SK-N-SH (cell line): ENCODE measurements around the gene NIN. TPM values are rescaled to one million over a fixed set of nuclear protein-coding genes. Genes with fewer than 3 reads are reported as not detected.

ENCODE experiments used
- CTCF ChIA-PET: fragments of 300-600, 350-600 bp; formaldehyde crosslinking; extraction: SDS; loops from one replicate; lab custom pipeline; 2021; lab: Yijun Ruan, JAX
- POLR2A ChIA-PET: fragments of 350-600 bp; sonication (Branson Sonifier 250); formaldehyde crosslinking; extraction: SDS; loops from one replicate; lab custom pipeline; 2020; ENCODE audit warnings: antibody characterized with exemption, inconsistent platforms; lab: Yijun Ruan, JAX
- DNase-seq: peaks from one replicate; pipeline ENCODE4 v3.0.0; 2012
- H2AFZ ChIP-seq: fragments of 200-600 bp; sonication (generic); 2 replicates; pipeline ENCODE4 v1.8.1; 2016; ENCODE audit warnings: antibody characterized with exemption, mild to moderate bottlenecking, low read depth
- H3F3A ChIP-seq: fragments of 200-600 bp; sonication (generic); replicated peaks from 2 replicates; pipeline ENCODE3; 2016; ENCODE audit warnings: antibody characterized with exemption, mild to moderate bottlenecking; ENCODE audit not compliant: insufficient read depth
- H3K27ac ChIP-seq, 2 experiments: fragments of 200-500 bp in 1 of 2; fragments of 200-600 bp in 1 of 2; sonication (Bioruptor generic) in 1 of 2; sonication (generic), shearing (Covaris generic) in 1 of 2; 2 replicates each; pipeline versions ENCODE4 v1.5.1 to v1.6.1; 2014 to 2016; ENCODE audit warnings: low read depth in 2 of 2, inconsistent platforms in 1 of 2, low read length in 1 of 2, mild to moderate bottlenecking in 1 of 2, mixed read lengths in 1 of 2
- H3K27me3 ChIP-seq: fragments of 200-600 bp; sonication (generic), shearing (Covaris generic); 2 replicates; pipeline ENCODE4 v1.6.1; 2016; ENCODE audit warnings: mixed run types; ENCODE audit not compliant: insufficient read depth
- H3K36me3 ChIP-seq, 2 experiments: fragments of 200-500 bp in 1 of 2; fragments of 200-600 bp in 1 of 2; sonication (Bioruptor generic) in 1 of 2; sonication (generic) in 1 of 2; replicated peaks in 1 of 2; 2 replicates each; pipeline versions ENCODE3 to v1.5.1; 2014 to 2016; ENCODE audit warnings: low read length in 1 of 2, mild to moderate bottlenecking in 1 of 2; ENCODE audit not compliant: insufficient read depth in 2 of 2, control insufficient read depth in 1 of 2
- H3K4me1 ChIP-seq, 2 experiments: fragments of 200-500 bp in 1 of 2; fragments of 200-600 bp in 1 of 2; sonication (Bioruptor generic) in 1 of 2; sonication (generic), shearing (Covaris generic) in 1 of 2; 2 replicates each; pipeline versions ENCODE4 v1.5.1 to v1.6.1; 2014 to 2016; ENCODE audit warnings: low read depth in 1 of 2, low read length in 1 of 2, mixed run types in 1 of 2; ENCODE audit not compliant: insufficient read depth in 2 of 2, control insufficient read depth in 1 of 2
- H3K4me2 ChIP-seq: fragments of 200-600 bp; sonication (generic), shearing (Covaris generic); 2 replicates; pipeline ENCODE4 v1.6.1; 2017; ENCODE audit warnings: mixed run types
- H3K4me3 ChIP-seq, 2 experiments: fragments of 200-500 bp in 1 of 2; fragments of 200-600 bp in 1 of 2; sonication (Bioruptor generic) in 1 of 2; sonication (generic), shearing (Covaris generic) in 1 of 2; 2 replicates each; pipeline versions ENCODE4 v1.5.1 to v1.8.1; 2014 to 2016; ENCODE audit warnings: low read depth in 2 of 2, inconsistent platforms in 1 of 2, low read length in 1 of 2, mild to moderate bottlenecking in 1 of 2, mixed read lengths in 1 of 2, moderate library complexity in 1 of 2
- H3K79me2 ChIP-seq: fragments of 200-600 bp; sonication (generic); 2 replicates; pipeline ENCODE4 v1.8.1; 2017; ENCODE audit warnings: mild to moderate bottlenecking; ENCODE audit not compliant: insufficient read depth
- H3K9ac ChIP-seq: fragments of 200-600 bp; sonication (generic); 2 replicates; pipeline ENCODE4 v1.6.1; 2017; ENCODE audit warnings: mixed run types
- H3K9me2 ChIP-seq: fragments of 200-600 bp; sonication (generic); 2 replicates; pipeline ENCODE4 v1.6.1; 2017; ENCODE audit warnings: mixed run types
- H3K9me3 ChIP-seq: fragments of 200-600 bp; sonication (generic); 2 replicates; pipeline ENCODE4 v1.6.1; 2017; ENCODE audit warnings: mixed run types, mild to moderate bottlenecking, moderate library complexity
- H4K20me1 ChIP-seq: fragments of 200-600 bp; sonication (generic); 2 replicates; pipeline ENCODE4 v1.6.1; 2017; ENCODE audit warnings: mild to moderate bottlenecking, mixed run types; ENCODE audit not compliant: insufficient read depth
- CHD2 ChIP-seq: fragments of 150-350 bp; IDR thresholded peaks from 2 replicates; pipeline ENCODE4 v1.6.1; 2018; ENCODE audit warnings: low read length; ENCODE audit not compliant: partially characterized antibody
- ELF1 ChIP-seq: IDR thresholded peaks from 2 replicates; pipeline ENCODE4 v1.4.0; 2012
- EP300 ChIP-seq, 2 experiments: IDR thresholded peaks; 2 replicates each; pipeline versions ENCODE4 v1.4.0 to v1.6.1; 2012; ENCODE audit warnings: borderline replicate concordance in 1 of 2, low read depth in 1 of 2, low read length in 1 of 2
- EZH2phosphoT487 ChIP-seq: fragments of 200-600 bp; sonication (generic); IDR thresholded peaks from 2 replicates; pipeline ENCODE4 v1.6.1; 2017; ENCODE audit warnings: low read depth, mixed run types, mild to moderate bottlenecking, antibody characterized with exemption, moderate library complexity, borderline replicate concordance
- FOSL2 ChIP-seq: IDR thresholded peaks from 2 replicates; pipeline ENCODE4 v1.4.0; 2012; ENCODE audit warnings: low read depth, mild to moderate bottlenecking, moderate library complexity, borderline replicate concordance
- FOXJ3 ChIP-seq: sonication (generic); formaldehyde crosslinking; IDR thresholded peaks from 2 replicates; pipeline ENCODE4 v1.5.1; 2020; ENCODE audit warnings: mild to moderate bottlenecking, missing genetic modification reagents
- GABPA ChIP-seq: IDR thresholded peaks from 2 replicates; pipeline ENCODE4 v1.4.0; 2012; ENCODE audit warnings: low read depth, mild to moderate bottlenecking
- JUND ChIP-seq: IDR thresholded peaks from 2 replicates; pipeline ENCODE4 v1.4.0; 2012
- MAX ChIP-seq: IDR thresholded peaks from 2 replicates; pipeline ENCODE4 v1.4.0; 2012; ENCODE audit warnings: low read depth
- MEF2A ChIP-seq: IDR thresholded peaks from 2 replicates; pipeline ENCODE4 v1.4.0; 2012; ENCODE audit warnings: low read depth, borderline replicate concordance
- NRF1 ChIP-seq: IDR thresholded peaks from 2 replicates; pipeline ENCODE4 v1.6.1; 2012; ENCODE audit warnings: low read depth, mild to moderate bottlenecking, low read length
- RCOR1 ChIP-seq: fragments of 150-350 bp; IDR thresholded peaks from 2 replicates; pipeline ENCODE4 v1.6.1; 2017; ENCODE audit warnings: antibody characterized with exemption, low read length
- RXRA ChIP-seq: IDR thresholded peaks from 2 replicates; pipeline ENCODE4 v1.4.0; 2012; ENCODE audit warnings: low read depth, mild to moderate bottlenecking, borderline replicate concordance
- SIN3A ChIP-seq: IDR thresholded peaks from 2 replicates; pipeline ENCODE4 v1.6.1; 2012; ENCODE audit warnings: low read depth, mild to moderate bottlenecking, low read length, moderate library complexity, borderline replicate concordance
- SMC3 ChIP-seq: IDR thresholded peaks from 2 replicates; pipeline ENCODE4 v1.6.1; 2012; ENCODE audit warnings: low read depth, low read length, improper control_type of control experiment
- TCF12 ChIP-seq: IDR thresholded peaks from 2 replicates; pipeline ENCODE4 v1.4.0; 2012
- YY1 ChIP-seq: IDR thresholded peaks from 2 replicates; pipeline ENCODE4 v1.4.0; 2012; ENCODE audit warnings: low read depth, mild to moderate bottlenecking
- WGBS: methylation state at CpG from one replicate; pipeline ENCODE4 v1.1.6; 2017; ENCODE audit warnings: low lambda C conversion rate; 5-methylcytosine and 5-hydroxymethylcytosine counted together
- polyA plus RNA-seq, 3 experiments: library from polyadenylated mRNA; depleted of rRNA; stranded (reverse); fragments of >200 nt; gene quantifications; 2 replicates each; pipeline ENCODE4 v1.2.3, GENCODE V29; 2012
- TF ChIP-seq, protein P1 (sequence below): IDR thresholded peaks from 2 replicates; pipeline ENCODE4; 2012
- TF ChIP-seq, protein P2 (sequence below): fragments of 200-600 bp; sonication (generic); IDR thresholded peaks from 2 replicates; pipeline ENCODE4 v1.6.1; 2017; ENCODE audit warnings: antibody characterized with exemption, mild to moderate bottlenecking, moderate library complexity
- TF ChIP-seq, protein P3 (sequence below): IDR thresholded peaks from 2 replicates; pipeline ENCODE4 v1.4.0; 2012; ENCODE audit warnings: low read depth, borderline replicate concordance
- TF ChIP-seq, protein P4 (sequence below): fragments of 150-350 bp; IDR thresholded peaks from 2 replicates; pipeline ENCODE4 v1.6.1; 2017; ENCODE audit warnings: antibody characterized with exemption, low read length, low read depth, borderline replicate concordance

The NIN gene
- polyA plus RNA-seq, 1 of the 3 experiments (the other 2 are of a cell fraction) = 10.0 TPM

GRCh38 chr14:50726372-50727107, 104.4 kb downstream of the NIN start:
- TF ChIP-seq TCF12 (peak; percentile 73), FOSL2 (peak; percentile 52), EP300 (IDR thresholded peaks at IDR 0.05; ENCODE audit: borderline replicate concordance in 1 of 2, low read depth in 1 of 2, low read length in 1 of 2) (no peak), JUND (peak; percentile 37; the same call in 1 of the 2 replicates)
- TF ChIP-seq, protein P1, sequence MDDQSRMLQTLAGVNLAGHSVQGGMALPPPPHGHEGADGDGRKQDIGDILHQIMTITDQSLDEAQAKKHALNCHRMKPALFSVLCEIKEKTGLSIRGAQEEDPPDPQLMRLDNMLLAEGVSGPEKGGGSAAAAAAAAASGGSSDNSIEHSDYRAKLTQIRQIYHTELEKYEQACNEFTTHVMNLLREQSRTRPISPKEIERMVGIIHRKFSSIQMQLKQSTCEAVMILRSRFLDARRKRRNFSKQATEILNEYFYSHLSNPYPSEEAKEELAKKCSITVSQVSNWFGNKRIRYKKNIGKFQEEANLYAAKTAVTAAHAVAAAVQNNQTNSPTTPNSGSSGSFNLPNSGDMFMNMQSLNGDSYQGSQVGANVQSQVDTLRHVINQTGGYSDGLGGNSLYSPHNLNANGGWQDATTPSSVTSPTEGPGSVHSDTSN = 0 out of 2 replicates have a peak, but pooled peaks have one; percentile 28
- TF ChIP-seq, all 33 proteins: peak for 4
- peaks cover 20% of the 10 kb centered on the region for H3F3A ChIP-seq
- ChIA-PET CTCF (interaction anchor here (1.2 kb wide), 1 partner anchor 12 kb away, joined by 4 read pairs; no protein-coding TSS in a partner anchor), POLR2A (no interaction called here)
- no peaks in the 10 kb centered on the region for H3K27me3 ChIP-seq
- H3K9me3 ChIP-seq = no peaks in the 10 kb centered on the region
- 51% methylated on average over 3 of the region's 3 CpGs for WGBS
- H2AFZ ChIP-seq = no peak overlapping the region
- no peak overlapping the region for H3K9ac ChIP-seq
- peak overlapping the region in 1 of 2 experiments; percentile 5; a peak in 2 of 4 replicates for H3K27ac ChIP-seq
- H3K4me1 ChIP-seq = no peaks in the 10 kb centered on the region; a peak in 2 of 4 replicates
- DNase-seq = no peak
- H3K9me2 ChIP-seq = no peaks in the 10 kb centered on the region
- no peak overlapping the region for H3K4me3 ChIP-seq
- H4K20me1 ChIP-seq = no peaks in the 10 kb centered on the region
- H3K36me3 ChIP-seq = peaks cover 78 to 95% of the 10 kb centered on the region in 2 experiments
- H3K4me2 ChIP-seq = no peak overlapping the region
- no peaks in the 10 kb centered on the region for H3K79me2 ChIP-seq

DNA sequence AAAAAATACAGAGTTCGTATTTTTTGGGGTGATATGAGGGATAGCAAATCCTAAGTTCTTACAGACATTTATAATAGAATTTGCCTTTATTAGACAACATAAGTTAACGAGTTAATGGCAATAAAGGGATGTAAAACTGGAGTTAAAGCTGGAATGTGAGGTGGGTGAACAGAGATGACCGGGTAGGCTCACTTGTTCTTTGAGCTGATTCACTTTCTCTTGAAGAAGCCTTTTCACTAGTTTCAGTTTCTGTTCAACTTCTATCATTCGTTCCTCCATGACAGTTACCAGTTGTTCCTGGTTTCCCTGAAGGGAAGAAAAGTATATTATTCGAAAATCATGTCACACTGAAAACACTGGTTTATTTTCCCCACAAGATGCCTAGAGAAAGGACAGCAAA, 105.2 kb downstream of the NIN start:
- no peaks in the 10 kb centered on the region for H3K9me2 ChIP-seq
- no peak overlapping the region for H3K4me3 ChIP-seq
- H3K27ac ChIP-seq = no peak overlapping the region; a peak in 1 of 4 replicates
- TF ChIP-seq SMC3 (no peak), GABPA (no peak), FOXJ3 (CRISPR knock-in tag) (no peak), ELF1 (no peak), MEF2A (no peak), MAX (no peak), NRF1 (no peak), RCOR1 (no peak), SIN3A (no peak), TCF12 (no peak), CHD2 (no peak), EZH2phosphoT487 (no peak), JUND (no peak), RXRA (no peak), YY1 (no peak), EP300 (IDR thresholded peaks at IDR 0.05; ENCODE audit: borderline replicate concordance in 1 of 2, low read depth in 1 of 2, low read length in 1 of 2) (no peak)
- TF ChIP-seq, protein P2, sequence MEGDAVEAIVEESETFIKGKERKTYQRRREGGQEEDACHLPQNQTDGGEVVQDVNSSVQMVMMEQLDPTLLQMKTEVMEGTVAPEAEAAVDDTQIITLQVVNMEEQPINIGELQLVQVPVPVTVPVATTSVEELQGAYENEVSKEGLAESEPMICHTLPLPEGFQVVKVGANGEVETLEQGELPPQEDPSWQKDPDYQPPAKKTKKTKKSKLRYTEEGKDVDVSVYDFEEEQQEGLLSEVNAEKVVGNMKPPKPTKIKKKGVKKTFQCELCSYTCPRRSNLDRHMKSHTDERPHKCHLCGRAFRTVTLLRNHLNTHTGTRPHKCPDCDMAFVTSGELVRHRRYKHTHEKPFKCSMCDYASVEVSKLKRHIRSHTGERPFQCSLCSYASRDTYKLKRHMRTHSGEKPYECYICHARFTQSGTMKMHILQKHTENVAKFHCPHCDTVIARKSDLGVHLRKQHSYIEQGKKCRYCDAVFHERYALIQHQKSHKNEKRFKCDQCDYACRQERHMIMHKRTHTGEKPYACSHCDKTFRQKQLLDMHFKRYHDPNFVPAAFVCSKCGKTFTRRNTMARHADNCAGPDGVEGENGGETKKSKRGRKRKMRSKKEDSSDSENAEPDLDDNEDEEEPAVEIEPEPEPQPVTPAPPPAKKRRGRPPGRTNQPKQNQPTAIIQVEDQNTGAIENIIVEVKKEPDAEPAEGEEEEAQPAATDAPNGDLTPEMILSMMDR = no peak
- TF ChIP-seq, protein P1 = no peak
- TF ChIP-seq, protein P3, sequence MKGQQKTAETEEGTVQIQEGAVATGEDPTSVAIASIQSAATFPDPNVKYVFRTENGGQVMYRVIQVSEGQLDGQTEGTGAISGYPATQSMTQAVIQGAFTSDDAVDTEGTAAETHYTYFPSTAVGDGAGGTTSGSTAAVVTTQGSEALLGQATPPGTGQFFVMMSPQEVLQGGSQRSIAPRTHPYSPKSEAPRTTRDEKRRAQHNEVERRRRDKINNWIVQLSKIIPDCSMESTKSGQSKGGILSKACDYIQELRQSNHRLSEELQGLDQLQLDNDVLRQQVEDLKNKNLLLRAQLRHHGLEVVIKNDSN = no peak
- TF ChIP-seq, protein P4, sequence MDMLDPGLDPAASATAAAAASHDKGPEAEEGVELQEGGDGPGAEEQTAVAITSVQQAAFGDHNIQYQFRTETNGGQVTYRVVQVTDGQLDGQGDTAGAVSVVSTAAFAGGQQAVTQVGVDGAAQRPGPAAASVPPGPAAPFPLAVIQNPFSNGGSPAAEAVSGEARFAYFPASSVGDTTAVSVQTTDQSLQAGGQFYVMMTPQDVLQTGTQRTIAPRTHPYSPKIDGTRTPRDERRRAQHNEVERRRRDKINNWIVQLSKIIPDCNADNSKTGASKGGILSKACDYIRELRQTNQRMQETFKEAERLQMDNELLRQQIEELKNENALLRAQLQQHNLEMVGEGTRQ = no peak
- POLR2A ChIA-PET = no interaction called here
- no peak overlapping the region for H3K9ac ChIP-seq
- H3F3A ChIP-seq = peaks cover 20% of the 10 kb centered on the region
- peaks cover 82 to 96% of the 10 kb centered on the region in 2 experiments for H3K36me3 ChIP-seq
- H3K27me3 ChIP-seq = no peaks in the 10 kb centered on the region
- no peaks in the 10 kb centered on the region for H4K20me1 ChIP-seq
- 91% methylated on average over 5 of the region's 5 CpGs for WGBS
- no peaks in the 10 kb centered on the region for H3K79me2 ChIP-seq
- no peak for DNase-seq
- no peak overlapping the region for H3K4me2 ChIP-seq
- no peaks in the 10 kb centered on the region for H3K9me3 ChIP-seq
- H2AFZ ChIP-seq = no peak overlapping the region
- H3K4me1 ChIP-seq = no peaks in the 10 kb centered on the region; a peak in 2 of 4 replicates
- CTCF ChIA-PET = interaction anchor here (0.7 to 1.2 kb wide), 2 partner anchors 11 to 386 kb away, joined by 4 read pairs; no protein-coding TSS in a partner anchor
